GM12873 (cell line): Measurements from ENCODE around the gene TRAF3IP1.

Experiments used
- CTCF ChIP-seq: IDR thresholded peaks from 2 replicates; pipeline ENCODE4 v1.5.1; 2012; ENCODE audit warnings: low read depth, mild to moderate bottlenecking, moderate library complexity, low read length, control low read depth; ENCODE audit not compliant: insufficient read depth; ENCODE audit errors: missing control alignments

TRAF3IP1 gene

GRCh38 chr2:238295144-238296112, 24.9 kb upstream of the TRAF3IP1 start:
- no peak for TF ChIP-seq CTCF

- TF ChIP-seq CTCF = no peak
Observed at GRCh38 chr2:238296638-238297457, 23.5 kb upstream of the TRAF3IP1 start.

GRCh38 chr2:238299803-238300202, 20.5 kb upstream of the TRAF3IP1 start:
- no peak for TF ChIP-seq CTCF

GRCh38 chr2:238302087-238302486, 18.2 kb upstream of the TRAF3IP1 start:
- TF ChIP-seq CTCF = no peak

- TF ChIP-seq CTCF = no peak
Observed at GRCh38 chr2:238302751-238303150, 17.6 kb upstream of the TRAF3IP1 start.

GRCh38 chr2:238304116-238304515, 16.2 kb upstream of the TRAF3IP1 start:
- no peak for TF ChIP-seq CTCF
